ENCODE data around the gene PRSS23.

PRSS23 gene
- long read RNA-seq = 0 reads

- H3K27me3 ChIP-seq (ENCODE audit: insufficient read depth, poor library complexity, severe bottlenecking) = peaks cover 39% of the 10 kb centered on the region
- TF ChIP-seq GABPA (IDR thresholded peaks at IDR 0.05; ENCODE audit: low read depth) (no peak), SPI1 (IDR thresholded peaks at IDR 0.05; ENCODE audit: borderline replicate concordance, low read depth) (no peak), POLR2AphosphoS5 (IDR thresholded peaks at IDR 0.05; ENCODE audit: low read depth) (no peak), CTCF (IDR thresholded peaks at IDR 0.05; ENCODE audit: insufficient read depth, low read length) (no peak), REST (IDR thresholded peaks at IDR 0.05; ENCODE audit: insufficient replicate concordance, low read depth) (no peak)
- no peak for DNase-seq (ENCODE audit: low read depth in 1 of 2, low spot score in 1 of 2)
- no peak within 1 kb of the TSS; the same call in 1 of the 2 replicates for H3K4me3 ChIP-seq (replicated peaks; ENCODE audit: insufficient read depth, low read length)
- H3K27ac ChIP-seq (replicated peaks) = no peak within 1 kb of the TSS
These were observed at the start of gene PRSS23 for GRCh38 chr11:86800076-86800959. TSS of gene PRSS23 (plus strand) at chr11:86800542. CDS start at chr11:86807644, 7,102 bp downstream.

GRCh38 chr11:86753459-86753858, 46.9 kb upstream of the PRSS23 start:
- Histone ChIP-seq H3K27me3 (ENCODE audit: insufficient read depth, poor library complexity, severe bottlenecking) (peaks cover 3% of the 10 kb centered on the region), H3K27ac (replicated peaks) (no peak overlapping the region)
- TF ChIP-seq GABPA (IDR thresholded peaks at IDR 0.05; ENCODE audit: low read depth) = no peak
- TF ChIP-seq CTCF (IDR thresholded peaks at IDR 0.05; ENCODE audit: insufficient read depth, low read length) = no peak
- TF ChIP-seq REST (IDR thresholded peaks at IDR 0.05; ENCODE audit: insufficient replicate concordance, low read depth) = no peak
- TF ChIP-seq POLR2AphosphoS5 (IDR thresholded peaks at IDR 0.05; ENCODE audit: low read depth) = no peak
- TF ChIP-seq SPI1 (IDR thresholded peaks at IDR 0.05; ENCODE audit: borderline replicate concordance, low read depth) = no peak

GRCh38 chr11:86755146-86755545, 45.2 kb upstream of the PRSS23 start:
- TF ChIP-seq POLR2AphosphoS5 (IDR thresholded peaks at IDR 0.05; ENCODE audit: low read depth) = no peak
- TF ChIP-seq CTCF (IDR thresholded peaks at IDR 0.05; ENCODE audit: insufficient read depth, low read length) = no peak
- no peak for TF ChIP-seq SPI1 (IDR thresholded peaks at IDR 0.05; ENCODE audit: borderline replicate concordance, low read depth)
- DNase-seq (ENCODE audit: low read depth in 1 of 2, low spot score in 1 of 2) = no peak
- H3K4me3 ChIP-seq (replicated peaks; ENCODE audit: insufficient read depth, low read length) = no peak overlapping the region
- H3K27me3 ChIP-seq (ENCODE audit: insufficient read depth, poor library complexity, severe bottlenecking) = no peaks in the 10 kb centered on the region
- H3K27ac ChIP-seq (replicated peaks) = no peak overlapping the region

More at GRCh38 chr11:86753459-86753858, 46.9 kb upstream of the PRSS23 start:
- no peak for DNase-seq (ENCODE audit: low read depth in 1 of 2, low spot score in 1 of 2)
- no peak overlapping the region for H3K4me3 ChIP-seq (replicated peaks; ENCODE audit: insufficient read depth, low read length)

All from HL-60 (cell line).